Trophoblast cell (in vitro differentiated cells and primary cell): ENCODE results near the gene RIC8A.

Source experiments
- DNase-seq, 2 donors: peaks; one replicate each; pipeline ENCODE4 v3.0.0-alpha.2; 2016
- H2AFZ ChIP-seq: 2 replicates; pipeline ENCODE4 v1.6.1; 2013; ENCODE audit warnings: low read length, moderate library complexity, mild to moderate bottlenecking; ENCODE audit not compliant: insufficient read depth, poor library complexity
- H2AK5ac ChIP-seq: 2 replicates; pipeline ENCODE4 v1.6.1; 2013; ENCODE audit warnings: mild to moderate bottlenecking, low read length
- H2BK120ac ChIP-seq: 2 replicates; pipeline ENCODE4 v1.6.1; 2013; ENCODE audit warnings: low read length, mild to moderate bottlenecking, moderate library complexity; ENCODE audit not compliant: insufficient read depth, poor library complexity
- H2BK12ac ChIP-seq: 2 replicates; pipeline ENCODE4 v1.6.1; 2013; ENCODE audit warnings: mild to moderate bottlenecking, low read length, moderate library complexity
- H2BK5ac ChIP-seq: 2 replicates; pipeline ENCODE4 v1.6.1; 2013; ENCODE audit warnings: low read length, low read depth, moderate library complexity, mild to moderate bottlenecking; ENCODE audit not compliant: poor library complexity
- H3K14ac ChIP-seq: 2 replicates; pipeline ENCODE4 v1.6.1; 2013; ENCODE audit warnings: mild to moderate bottlenecking, low read length
- H3K18ac ChIP-seq: 2 replicates; pipeline ENCODE4 v1.6.1; 2013; ENCODE audit warnings: mild to moderate bottlenecking, low read length
- H3K23ac ChIP-seq: 2 replicates; pipeline ENCODE4 v1.6.1; 2013; ENCODE audit warnings: low read length
- H3K27ac ChIP-seq: 2 replicates; pipeline ENCODE4 v1.5.1; 2013; ENCODE audit warnings: low read depth, mild to moderate bottlenecking, inconsistent platforms, low read length, moderate library complexity
- H3K27me3 ChIP-seq: 2 replicates; pipeline ENCODE4 v1.6.1; 2013; ENCODE audit warnings: inconsistent platforms, mild to moderate bottlenecking, low read length, moderate library complexity; ENCODE audit not compliant: insufficient read depth
- H3K36me3 ChIP-seq, 2 experiments: 1 replicate in 1 of 2; 2 replicates in 1 of 2; pipeline ENCODE4 v1.6.1; 2013; ENCODE audit warnings: low read length in 2 of 2, mild to moderate bottlenecking in 2 of 2, moderate library complexity in 1 of 2; ENCODE audit not compliant: insufficient read depth in 2 of 2, control insufficient read depth in 1 of 2
- H3K4ac ChIP-seq: 2 replicates; pipeline ENCODE4 v1.6.1; 2013; ENCODE audit warnings: low read depth, mild to moderate bottlenecking, low read length, moderate library complexity
- H3K4me1 ChIP-seq, 2 experiments: 1 replicate in 1 of 2; 2 replicates in 1 of 2; pipeline ENCODE4 v1.6.1; 2013; ENCODE audit warnings: low read length in 2 of 2, mild to moderate bottlenecking in 2 of 2, moderate library complexity in 1 of 2; ENCODE audit not compliant: insufficient read depth in 2 of 2, control insufficient read depth in 1 of 2
- H3K4me2 ChIP-seq: 2 replicates; pipeline ENCODE4 v1.6.1; 2013; ENCODE audit warnings: inconsistent platforms, mild to moderate bottlenecking, low read length, moderate library complexity
- H3K4me3 ChIP-seq: 2 replicates; pipeline ENCODE4 v1.5.1; 2013; ENCODE audit warnings: mild to moderate bottlenecking, low read depth, low read length, inconsistent platforms
- H3K79me1 ChIP-seq: one replicate; pipeline ENCODE4 v1.6.1; 2013; ENCODE audit warnings: low read length
- H3K79me2 ChIP-seq: 2 replicates; pipeline ENCODE4 v1.6.1; 2013; ENCODE audit warnings: low read length, mild to moderate bottlenecking; ENCODE audit not compliant: control insufficient read depth, insufficient read depth, poor library complexity
- H3K9ac ChIP-seq: 2 replicates; pipeline ENCODE4 v1.6.1; 2013; ENCODE audit warnings: mild to moderate bottlenecking, low read length
- H3K9me3 ChIP-seq: 2 replicates; pipeline ENCODE4 v1.6.1; 2013; ENCODE audit warnings: low read depth, mild to moderate bottlenecking, control low read depth, inconsistent platforms, low read length; ENCODE audit not compliant: insufficient read depth
- H4K12ac ChIP-seq: 2 replicates; pipeline ENCODE4 v1.6.1; 2013; ENCODE audit warnings: low read depth, mild to moderate bottlenecking, low read length, moderate library complexity
- H4K8ac ChIP-seq: 2 replicates; pipeline ENCODE4 v1.6.1; 2013; ENCODE audit warnings: low read depth, mild to moderate bottlenecking, low read length, moderate library complexity
- H4K91ac ChIP-seq: one replicate; pipeline ENCODE4 v1.6.1; 2013; ENCODE audit warnings: low read depth, mild to moderate bottlenecking, low read length, moderate library complexity
- WGBS: extraction: QIAGEN DNeasy Blood & Tissue Kit; methylation state at CpG from one replicate; pipeline ENCODE4 v1.1.7; 2013; ENCODE audit warnings: missing lambda C conversion rate; ENCODE audit not compliant: insufficient read length, insufficient coverage; ENCODE audit errors: extremely low coverage; 5-methylcytosine and 5-hydroxymethylcytosine counted together

Gene RIC8A

GRCh38 chr11:206002-206384 is 1.5 kb upstream of the RIC8A start:
- no peak for DNase-seq
- peak overlapping the region; percentile 89 for H3K4me2 ChIP-seq
- H2BK12ac ChIP-seq, result no peak overlapping the region
- no peak overlapping the region for H3K18ac ChIP-seq
- peaks cover 24% of the 10 kb centered on the region for H3K79me1 ChIP-seq
- H3K4me1 ChIP-seq, result peaks cover 20 to 31% of the 10 kb centered on the region in 2 experiments
- no peak overlapping the region for H3K9ac ChIP-seq
- H4K12ac ChIP-seq, result no peak overlapping the region
- H3K4me3 ChIP-seq, result no peak overlapping the region
- no peak overlapping the region for H3K27ac ChIP-seq
- no peak overlapping the region for H2BK120ac ChIP-seq
- no peaks in the 10 kb centered on the region for H3K9me3 ChIP-seq
- WGBS, result no CpG with 5 or more reads among the region's 7 CpGs
- H4K91ac ChIP-seq, result no peak overlapping the region
- H2BK5ac ChIP-seq, result no peak overlapping the region
- H2AK5ac ChIP-seq, result no peak overlapping the region
- no peak overlapping the region for H2AFZ ChIP-seq
- peaks cover 37% of the 10 kb centered on the region for H3K79me2 ChIP-seq
- H3K23ac ChIP-seq, result no peak overlapping the region
- H3K36me3 ChIP-seq, result peaks cover 46 to 52% of the 10 kb centered on the region in 2 experiments
- peak overlapping the region; percentile 99 for H3K4ac ChIP-seq
- H3K27me3 ChIP-seq, result no peaks in the 10 kb centered on the region
- no peak overlapping the region for H4K8ac ChIP-seq
- no peak overlapping the region for H3K14ac ChIP-seq

DNA sequence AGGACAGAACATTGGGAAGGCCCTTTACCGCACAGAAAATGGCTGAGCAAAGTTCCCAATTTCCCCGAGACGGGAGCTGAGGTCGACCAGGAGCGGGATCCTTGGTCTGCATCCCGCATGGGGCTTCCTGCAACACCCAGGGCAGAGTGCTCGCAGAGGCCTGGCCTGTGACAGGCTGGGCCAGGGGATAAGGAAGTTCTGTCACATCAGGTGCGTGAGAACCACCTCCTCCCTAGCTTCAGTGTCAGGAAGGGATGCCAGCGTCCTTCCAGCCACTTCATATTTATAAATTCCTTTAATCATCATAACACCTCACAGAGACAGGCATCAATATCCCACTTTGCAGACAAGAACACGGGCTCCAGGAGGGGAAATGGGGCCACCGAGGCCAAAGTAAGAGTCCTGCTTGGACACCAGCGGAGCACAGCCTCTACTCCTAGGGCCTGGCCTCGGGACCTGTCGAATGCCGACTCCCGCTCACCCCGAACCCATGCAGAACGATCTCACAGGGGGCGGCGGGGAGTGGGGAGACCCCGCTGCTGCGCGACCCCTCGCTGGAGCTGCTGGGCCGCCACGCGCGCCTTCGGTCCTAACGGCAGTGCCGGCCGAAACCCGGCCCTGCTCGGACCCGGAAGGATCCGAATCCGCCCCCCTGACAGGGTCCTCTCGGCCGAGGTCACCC is 841 bp upstream of the RIC8A start:
- H3K18ac ChIP-seq, result peak overlapping the region; percentile 96
- peak overlapping the region; percentile 87 for H2BK5ac ChIP-seq
- H3K36me3 ChIP-seq, result peaks cover 51 to 56% of the 10 kb centered on the region in 2 experiments
- H3K4me3 ChIP-seq, result peak overlapping the region; percentile 97
- H3K4me1 ChIP-seq, result peaks cover 20 to 33% of the 10 kb centered on the region in 2 experiments
- H2AFZ ChIP-seq, result peak overlapping the region; percentile 75
- H2BK120ac ChIP-seq, result peak overlapping the region; percentile 87
- peaks cover 24% of the 10 kb centered on the region for H3K79me1 ChIP-seq
- H3K9ac ChIP-seq, result peak overlapping the region; percentile 98
- peaks cover 37% of the 10 kb centered on the region for H3K79me2 ChIP-seq
- H3K23ac ChIP-seq, result no peak overlapping the region
- no peaks in the 10 kb centered on the region for H3K27me3 ChIP-seq
- H4K8ac ChIP-seq, result peak overlapping the region; percentile 89
- peak overlapping the region; percentile 89 for H3K4me2 ChIP-seq
- no peaks in the 10 kb centered on the region for H3K9me3 ChIP-seq
- peak in 1 of 2 donors; percentile 44 for DNase-seq
- H4K91ac ChIP-seq, result peak overlapping the region; percentile 98
- H2BK12ac ChIP-seq, result peak overlapping the region; percentile 13
- peak overlapping the region; percentile 93 for H2AK5ac ChIP-seq
- H4K12ac ChIP-seq, result peak overlapping the region; percentile 85
- no CpG with 5 or more reads among the region's 39 CpGs for WGBS
- H3K14ac ChIP-seq, result peak overlapping the region; percentile 98
- peak overlapping the region; percentile 99 for H3K4ac ChIP-seq
- H3K27ac ChIP-seq, result peak overlapping the region; percentile 85

DNA sequence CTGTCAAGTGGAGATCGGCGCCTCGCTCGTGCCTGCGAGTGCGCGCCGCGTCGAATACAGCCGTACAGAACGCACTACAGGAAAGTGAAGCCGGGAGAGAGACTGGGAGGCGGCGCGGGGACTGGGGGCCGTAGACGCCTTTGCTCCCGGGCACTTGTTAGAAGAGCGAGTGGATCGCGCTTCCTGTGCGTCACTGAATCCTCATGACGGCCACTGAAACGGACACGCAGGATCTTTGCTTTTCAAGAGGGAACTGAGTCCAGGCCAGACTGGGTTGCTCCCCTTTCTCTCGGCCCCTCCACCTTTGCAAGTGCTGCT is 314 bp downstream of the RIC8A start:
- no CpG with 5 or more reads among the region's 27 CpGs for WGBS
- peak overlapping the region; percentile 94 for H3K4ac ChIP-seq

GRCh38 chr11:208181-208916 is 841 bp downstream of the RIC8A start:
- H3K9me3 ChIP-seq, result no peaks in the 10 kb centered on the region
- peak overlapping the region; percentile 42 for H2AK5ac ChIP-seq
- peaks cover 37% of the 10 kb centered on the region for H3K79me2 ChIP-seq
- peak overlapping the region; percentile 94 for H4K8ac ChIP-seq
- H3K9ac ChIP-seq, result peak overlapping the region; percentile 93
- H4K12ac ChIP-seq, result peak overlapping the region; percentile 75
- H3K23ac ChIP-seq, result no peak overlapping the region
- H4K91ac ChIP-seq, result peak overlapping the region; percentile 91
- H3K36me3 ChIP-seq, result peaks cover 64 to 67% of the 10 kb centered on the region in 2 experiments
- H3K14ac ChIP-seq, result peak overlapping the region; percentile 89
- WGBS, result no CpG with 5 or more reads among the region's 57 CpGs
- H2BK12ac ChIP-seq, result peak overlapping the region; percentile 13
- peak overlapping the region; percentile 94 for H3K4me3 ChIP-seq
- no peaks in the 10 kb centered on the region for H3K27me3 ChIP-seq
- H3K27ac ChIP-seq, result peak overlapping the region; percentile 99
- peaks cover 24% of the 10 kb centered on the region for H3K79me1 ChIP-seq
- DNase-seq, result peak; percentile 69 to 79
- peaks cover 24 to 38% of the 10 kb centered on the region in 2 experiments for H3K4me1 ChIP-seq
- H2BK120ac ChIP-seq, result peak overlapping the region; percentile 75
- peak overlapping the region; percentile 90 for H2BK5ac ChIP-seq
- H3K18ac ChIP-seq, result peak overlapping the region; percentile 92
- H3K4me2 ChIP-seq, result peak overlapping the region; percentile 92
- peak overlapping the region; percentile 94 for H3K4ac ChIP-seq
- peak overlapping the region; percentile 12 for H2AFZ ChIP-seq

More for the DNA sequence above, 314 bp downstream of the RIC8A start:
- H2AFZ ChIP-seq, result peak overlapping the region; percentile 12
- peak overlapping the region; percentile 92 for H3K4me2 ChIP-seq
- H3K14ac ChIP-seq, result peak overlapping the region; percentile 89
- H3K27me3 ChIP-seq, result no peaks in the 10 kb centered on the region
- H3K36me3 ChIP-seq, result peaks cover 62 to 67% of the 10 kb centered on the region in 2 experiments
- H3K4me3 ChIP-seq, result peak overlapping the region; percentile 94
- H2BK120ac ChIP-seq, result peak overlapping the region; percentile 75
- H3K27ac ChIP-seq, result peak overlapping the region; percentile 99
- peak overlapping the region; percentile 90 for H2BK5ac ChIP-seq
- H3K79me2 ChIP-seq, result peaks cover 37% of the 10 kb centered on the region
- H2AK5ac ChIP-seq, result peak overlapping the region; percentile 42
- peak overlapping the region; percentile 93 for H3K9ac ChIP-seq
- H3K79me1 ChIP-seq, result peaks cover 24% of the 10 kb centered on the region
- peak overlapping the region; percentile 92 for H3K18ac ChIP-seq
- H3K9me3 ChIP-seq, result no peaks in the 10 kb centered on the region
- H3K4me1 ChIP-seq, result peaks cover 24 to 35% of the 10 kb centered on the region in 2 experiments
- H4K12ac ChIP-seq, result peak overlapping the region; percentile 75
- H3K23ac ChIP-seq, result no peak overlapping the region
- DNase-seq, result peak in 1 of 2 donors; percentile 59
- H4K8ac ChIP-seq, result peak overlapping the region; percentile 94
- H2BK12ac ChIP-seq, result no peak overlapping the region
- H4K91ac ChIP-seq, result peak overlapping the region; percentile 91
